Activated CD4-positive, alpha-beta T cell treated with anti-CD3 and anti-CD28 coated beads, Interleukin-2, amount 10 ng/mL, durations not matched to agents 24 days and 14 days (primary cell): ENCODE data around the gene FAM181A. TPM values are rescaled to one million over a fixed set of nuclear protein-coding genes. Genes with fewer than 3 reads are reported as not detected.

Experiments
- DNase-seq: peaks from one replicate; pipeline ENCODE4 v3.0.0; 2022
- H3K27ac Mint-ChIP-seq: one replicate; pipeline ENCODE4 v1.8.0; 2022; ENCODE audit warnings: mild to moderate bottlenecking, mixed read lengths
- H3K27me3 Mint-ChIP-seq: one replicate; pipeline ENCODE4 v1.8.0; 2022; ENCODE audit warnings: mixed read lengths
- H3K36me3 Mint-ChIP-seq: one replicate; pipeline ENCODE4 v1.8.0; 2022; ENCODE audit warnings: low read depth, mild to moderate bottlenecking, mixed read lengths
- H3K4me1 Mint-ChIP-seq: one replicate; pipeline ENCODE4 v1.8.0; 2021; ENCODE audit warnings: mixed read lengths
- H3K4me3 Mint-ChIP-seq: one replicate; pipeline ENCODE4 v1.8.0; 2022; ENCODE audit warnings: mild to moderate bottlenecking, moderate library complexity, mixed read lengths
- H3K9me3 Mint-ChIP-seq: one replicate; pipeline ENCODE4 v1.8.0; 2021; ENCODE audit warnings: mixed read lengths
- intact Hi-C: fragments of 100-400 bp; cut with micrococcal nuclease; formaldehyde crosslinking; loops from one replicate; pipeline ENCODE4 v1.15.1; 2023
- total RNA-seq: library from RNA; stranded (reverse); gene quantifications from 2 replicates; pipeline ENCODE4 v1.2.3, GENCODE V29; 2022

The FAM181A gene
- total RNA-seq, 1 donor from 2014 or later = not detected

- Mint-ChIP-seq H3K9me3 (peaks cover 12% of the 10 kb centered on the region), H3K4me3 (peak overlapping the region; percentile 79), H3K27ac (peak overlapping the region; percentile 100), H3K4me1 (peaks cover 84% of the 10 kb centered on the region), H3K36me3 (peaks cover 41% of the 10 kb centered on the region), H3K27me3 (no peaks in the 10 kb centered on the region)
- intact Hi-C loops = loop anchor here (1.0 kb wide), 2 partner anchors 8 to 13 kb away; partner anchors contain the start of gene ASB2
- peak; percentile 91 for DNase-seq
Observed at GRCh38 chr14:93962701-93963601, 35.8 kb downstream of the FAM181A start.

GRCh38 chr14:93963692-93964091 lies 36.5 kb downstream of the FAM181A start:
- H3K36me3 Mint-ChIP-seq = peaks cover 38% of the 10 kb centered on the region
- H3K27ac Mint-ChIP-seq = peak overlapping the region; percentile 100
- no peaks in the 10 kb centered on the region for H3K27me3 Mint-ChIP-seq
- H3K4me3 Mint-ChIP-seq = peak overlapping the region; percentile 79
- peaks cover 83% of the 10 kb centered on the region for H3K4me1 Mint-ChIP-seq
- intact Hi-C loops = loop anchor here (1.0 kb wide), 3 partner anchors 8 to 42 kb away; partner anchors contain the start of gene ASB2
- DNase-seq = peak; percentile 67
- peaks cover 12% of the 10 kb centered on the region for H3K9me3 Mint-ChIP-seq

DNA sequence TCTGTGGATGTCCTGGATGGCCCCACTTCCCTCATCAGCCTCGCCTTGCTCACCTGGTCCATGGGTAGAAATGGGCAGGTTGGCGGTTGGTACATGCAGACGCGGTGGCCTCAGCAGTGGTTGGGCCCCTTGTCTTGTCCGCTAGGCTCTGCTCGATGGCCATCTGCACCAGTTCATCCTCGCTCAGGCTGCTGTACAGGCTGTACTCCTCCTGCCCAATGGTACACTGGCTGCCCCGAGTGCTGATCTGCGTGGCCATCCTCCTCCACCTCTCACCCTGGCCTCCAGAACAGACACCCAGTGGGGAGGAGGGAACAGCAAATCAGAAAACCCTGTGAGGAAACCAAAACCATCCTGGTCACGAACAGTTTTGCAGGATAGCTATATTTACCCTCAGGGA lies 37.1 kb downstream of the FAM181A start:
- no peak for DNase-seq
- Mint-ChIP-seq H3K27ac (peak overlapping the region; percentile 100), H3K27me3 (no peaks in the 10 kb centered on the region), H3K9me3 (peaks cover 12% of the 10 kb centered on the region), H3K4me1 (peaks cover 81% of the 10 kb centered on the region), H3K4me3 (peak overlapping the region; percentile 2), H3K36me3 (peaks cover 39% of the 10 kb centered on the region)
- intact Hi-C loops = loop anchor here (1.0 kb wide), 1 partner anchor 41 kb away; no protein-coding TSS in a partner anchor

GRCh38 chr14:93964820-93965286 lies 37.7 kb downstream of the FAM181A start:
- Mint-ChIP-seq H3K27ac (peak overlapping the region; percentile 100), H3K36me3 (peaks cover 37% of the 10 kb centered on the region), H3K27me3 (no peaks in the 10 kb centered on the region), H3K4me3 (peak overlapping the region; percentile 2), H3K9me3 (peaks cover 12% of the 10 kb centered on the region), H3K4me1 (peaks cover 77% of the 10 kb centered on the region)
- DNase-seq = no peak
- intact Hi-C loops = loop anchor here (1.0 kb wide), 1 partner anchor 40 kb away; no protein-coding TSS in a partner anchor

- H3K9me3 Mint-ChIP-seq = peaks cover 12% of the 10 kb centered on the region
- no peak for DNase-seq
- H3K27me3 Mint-ChIP-seq = no peaks in the 10 kb centered on the region
- H3K36me3 Mint-ChIP-seq = peaks cover 37% of the 10 kb centered on the region
- peaks cover 77% of the 10 kb centered on the region for H3K4me1 Mint-ChIP-seq
- H3K4me3 Mint-ChIP-seq = peak overlapping the region; percentile 2
- H3K27ac Mint-ChIP-seq = peak overlapping the region; percentile 100
- intact Hi-C loops = no loop called here
Observed at GRCh38 chr14:93965287-93965821, 38.2 kb downstream of the FAM181A start.

DNA sequence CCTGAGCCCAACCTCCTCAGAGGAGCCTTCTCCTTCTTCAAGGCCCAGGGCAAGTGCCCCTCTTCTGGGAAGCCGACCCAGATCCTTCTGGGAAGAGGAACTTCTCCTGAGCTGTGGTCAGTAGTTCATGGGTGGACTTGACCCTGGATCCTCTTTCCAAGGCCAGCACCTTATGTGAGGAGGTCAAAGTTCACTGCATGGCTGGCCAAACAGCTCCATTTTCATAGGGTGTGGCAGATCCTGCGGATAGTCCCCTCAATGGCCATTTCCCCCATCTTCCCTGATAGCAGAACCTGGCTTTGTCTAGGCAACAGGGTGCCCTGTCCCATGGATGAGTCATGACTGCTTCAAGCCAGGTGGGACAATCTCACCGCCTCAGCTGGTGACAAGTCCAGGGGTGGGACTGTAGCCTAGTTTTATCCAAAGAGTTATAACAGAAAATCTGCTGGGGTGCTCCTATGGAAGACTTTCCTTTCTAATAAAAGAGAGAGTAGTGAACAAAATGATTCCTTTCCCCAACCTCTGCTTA lies 38.9 kb downstream of the FAM181A start:
- no peak overlapping the region for H3K4me3 Mint-ChIP-seq
- H3K27me3 Mint-ChIP-seq = no peaks in the 10 kb centered on the region
- no peak for DNase-seq
- peaks cover 37% of the 10 kb centered on the region for H3K36me3 Mint-ChIP-seq
- peaks cover 78% of the 10 kb centered on the region for H3K4me1 Mint-ChIP-seq
- intact Hi-C loops = no loop called here
- peak overlapping the region; percentile 100 for H3K27ac Mint-ChIP-seq
- peaks cover 12% of the 10 kb centered on the region for H3K9me3 Mint-ChIP-seq

DNA sequence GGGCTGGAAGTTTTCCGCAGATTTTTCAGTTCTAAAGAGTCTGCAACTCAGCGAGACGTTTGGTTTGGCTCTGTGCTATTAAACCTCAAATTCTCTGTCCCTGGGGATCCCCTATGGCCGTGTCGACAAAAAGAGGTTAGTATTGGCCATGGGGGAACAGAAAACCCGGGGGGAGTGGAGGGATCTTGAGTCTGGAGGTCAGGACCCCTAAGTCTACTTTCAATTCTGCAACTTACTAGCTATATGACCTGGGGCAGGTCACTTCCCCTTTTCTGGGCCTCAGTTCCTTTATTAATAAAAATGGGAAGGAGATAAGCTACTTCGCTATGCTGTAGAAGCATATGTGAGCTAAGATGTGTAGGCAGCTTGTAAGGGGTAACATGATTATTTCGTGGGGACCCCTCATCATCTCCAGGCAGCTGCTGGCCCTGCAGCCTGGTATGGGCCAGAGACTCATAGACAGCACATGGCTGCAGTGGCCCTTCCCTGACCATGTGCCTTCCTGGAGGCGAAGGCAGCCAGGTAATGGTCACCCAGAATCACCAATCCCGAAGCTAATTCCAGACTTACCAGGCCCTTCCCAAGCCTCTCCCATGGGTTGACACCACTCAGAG lies 40.6 kb downstream of the FAM181A start:
- Mint-ChIP-seq H3K9me3 (peaks cover 12% of the 10 kb centered on the region), H3K4me1 (peaks cover 78% of the 10 kb centered on the region), H3K36me3 (peaks cover 30% of the 10 kb centered on the region), H3K4me3 (no peak overlapping the region), H3K27ac (peak overlapping the region; percentile 100), H3K27me3 (no peaks in the 10 kb centered on the region)
- DNase-seq = no peak
- intact Hi-C loops = no loop called here

- no peak for DNase-seq
- Mint-ChIP-seq H3K9me3 (peaks cover 12% of the 10 kb centered on the region), H3K27ac (peak overlapping the region; percentile 80), H3K4me3 (peak overlapping the region; percentile 8), H3K4me1 (peaks cover 75% of the 10 kb centered on the region), H3K36me3 (peaks cover 26% of the 10 kb centered on the region), H3K27me3 (no peaks in the 10 kb centered on the region)
- intact Hi-C loops = no loop called here
Observed at GRCh38 chr14:93969082-93969828, 42.1 kb downstream of the FAM181A start.

GRCh38 chr14:93970585-93970964 lies 43.4 kb downstream of the FAM181A start:
- no peaks in the 10 kb centered on the region for H3K27me3 Mint-ChIP-seq
- peaks cover 2% of the 10 kb centered on the region for H3K9me3 Mint-ChIP-seq
- peak; percentile 85 for DNase-seq
- intact Hi-C loops = loop anchor here (10.0 kb wide), 2 partner anchors 424 to 1294 kb away; no protein-coding TSS in a partner anchor
- peak overlapping the region; percentile 83 for H3K4me3 Mint-ChIP-seq
- peak overlapping the region; percentile 98 for H3K27ac Mint-ChIP-seq
- peaks cover 15% of the 10 kb centered on the region for H3K36me3 Mint-ChIP-seq
- H3K4me1 Mint-ChIP-seq = peaks cover 70% of the 10 kb centered on the region

- H3K27ac Mint-ChIP-seq = peak overlapping the region; percentile 98
Observed at GRCh38 chr14:93970965-93971634, 44.0 kb downstream of the FAM181A start.

DNA sequence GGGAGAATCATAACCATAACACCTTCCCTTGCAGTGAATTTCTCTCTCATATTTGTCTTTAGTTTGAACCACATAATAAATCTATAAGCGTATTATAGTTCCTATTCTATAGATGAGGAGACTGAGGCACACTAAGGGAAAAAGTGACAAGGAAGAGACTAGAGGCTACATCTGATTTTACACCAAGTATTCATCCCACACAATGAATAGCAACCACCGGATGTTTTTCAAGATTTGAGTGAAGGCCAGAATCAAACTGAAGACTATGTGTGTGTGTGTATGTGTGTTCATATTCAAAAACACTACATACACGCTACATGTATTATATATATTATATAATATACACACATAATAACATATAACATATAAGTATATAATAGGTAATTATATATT lies 44.5 kb downstream of the FAM181A start:
- H3K27ac Mint-ChIP-seq = peak overlapping the region; percentile 98
- H3K4me1 Mint-ChIP-seq = peaks cover 70% of the 10 kb centered on the region
- H3K27me3 Mint-ChIP-seq = no peaks in the 10 kb centered on the region
- DNase-seq = peak; percentile 69
- peak overlapping the region; percentile 83 for H3K4me3 Mint-ChIP-seq
- H3K9me3 Mint-ChIP-seq = no peaks in the 10 kb centered on the region
- H3K36me3 Mint-ChIP-seq = peaks cover 11% of the 10 kb centered on the region
- intact Hi-C loops = loop anchor here (1.0 to 10.0 kb wide), 5 partner anchors 8 to 1293 kb away; no protein-coding TSS in a partner anchor

More at GRCh38 chr14:93970965-93971634, 44.0 kb downstream of the FAM181A start:
- peak overlapping the region; percentile 83 for H3K4me3 Mint-ChIP-seq
- H3K36me3 Mint-ChIP-seq = peaks cover 14% of the 10 kb centered on the region
- intact Hi-C loops = loop anchor here (1.0 to 10.0 kb wide), 5 partner anchors 8 to 1294 kb away; no protein-coding TSS in a partner anchor
- no peaks in the 10 kb centered on the region for H3K9me3 Mint-ChIP-seq
- H3K4me1 Mint-ChIP-seq = peaks cover 70% of the 10 kb centered on the region
- no peaks in the 10 kb centered on the region for H3K27me3 Mint-ChIP-seq
- peak; percentile 93 for DNase-seq

GRCh38 chr14:93972618-93973205 lies 45.6 kb downstream of the FAM181A start:
- peak overlapping the region; percentile 98 for H3K27ac Mint-ChIP-seq
- no peaks in the 10 kb centered on the region for H3K27me3 Mint-ChIP-seq
- peaks cover 77% of the 10 kb centered on the region for H3K4me1 Mint-ChIP-seq
- DNase-seq = peak; percentile 69
- intact Hi-C loops = loop anchor here (10.0 kb wide), 2 partner anchors 422 to 1292 kb away; no protein-coding TSS in a partner anchor
- H3K4me3 Mint-ChIP-seq = peak overlapping the region; percentile 71
- H3K36me3 Mint-ChIP-seq = peaks cover 17% of the 10 kb centered on the region
- no peaks in the 10 kb centered on the region for H3K9me3 Mint-ChIP-seq
